GM12878 (cell line): ENCODE measurements around the gene CHST4. TPM values are rescaled to one million over a fixed set of nuclear protein-coding genes. Genes with fewer than 3 reads are reported as not detected.

Experiments used
- ATAC-seq: fragments of 200-7000 bp; cut with Tn5 transposase; 3 replicates; pipeline ENCODE4 v1.9.1; 2020; ENCODE audit warnings: mild to moderate bottlenecking, moderate library complexity
- BruUV-seq: library from RNA; stranded (reverse); fragments of 400-500 nt; replicated peaks from 2 replicates; lab custom pipeline; 2021; lab: Mats Ljungman, UMichigan
- CTCF ChIA-PET: fragments of 300-600 bp; sonication (Branson Sonifier 250); formaldehyde crosslinking; extraction: SDS; loops from one replicate; lab custom pipeline; 2021; ENCODE audit warnings: inconsistent platforms; lab: Yijun Ruan, JAX
- POLR2A ChIA-PET: fragments of 350-600 bp; formaldehyde crosslinking; extraction: SDS; loops from one replicate; lab custom pipeline; 2021; ENCODE audit warnings: inconsistent platforms; lab: Charles Lee
- RAD21 ChIA-PET: fragments of 300-600 bp; sonication (Branson Sonifier 250); formaldehyde crosslinking; loops from one replicate; lab custom pipeline; 2023; ENCODE audit warnings: antibody characterized with exemption; ENCODE audit not compliant: unreplicated experiment; lab: Charles Lee
- SMC1A ChIA-PET: fragments of 300-600 bp; sonication (Branson Sonifier 250); formaldehyde crosslinking; loops from one replicate; lab custom pipeline; 2023; ENCODE audit not compliant: unreplicated experiment, uncharacterized antibody; lab: Charles Lee
- DNase-seq: peaks from one replicate; pipeline ENCODE4 v3.0.0-alpha.2; 2011; ENCODE audit warnings: low read depth, low spot score
- FAIRE-seq: peaks from 3 replicates; lab custom pipeline; 2011; peaks lifted over from hg19 to GRCh38; lab: Jason Lieb, UNC
- H2AFZ ChIP-seq: 2 replicates; pipeline ENCODE4 v1.6.0; 2011; ENCODE audit warnings: low read depth, low read length, control low read depth; ENCODE audit not compliant: control insufficient read depth
- H3K27ac ChIP-seq: 2 replicates; pipeline ENCODE4 v1.5.1; 2011; ENCODE audit warnings: control low read depth; ENCODE audit not compliant: control insufficient read depth, insufficient read depth
- H3K27me3 ChIP-seq, 2 experiments: replicated peaks in 1 of 2; 2 replicates each; pipeline versions ENCODE4 v1.6.0 to v1.6.1; 2011; ENCODE audit warnings: low read length in 1 of 2; ENCODE audit not compliant: control insufficient read depth in 2 of 2, insufficient read depth in 2 of 2
- H3K36me3 ChIP-seq, 2 experiments: 2 replicates each; pipeline ENCODE4 v1.5.1; 2011; ENCODE audit warnings: low read length in 1 of 2; ENCODE audit not compliant: control insufficient read depth in 2 of 2, insufficient read depth in 2 of 2
- H3K4me1 ChIP-seq: 2 replicates; pipeline ENCODE4 v1.6.1; 2011; ENCODE audit warnings: mild to moderate bottlenecking, low read length, moderate library complexity, mixed read lengths; ENCODE audit not compliant: control insufficient read depth, insufficient read depth
- H3K4me2 ChIP-seq: 2 replicates; pipeline ENCODE4 v1.6.0; 2011; ENCODE audit warnings: control low read depth; ENCODE audit not compliant: control insufficient read depth, insufficient read depth
- H3K4me3 ChIP-seq: fragments of 200-600 bp; sonication (generic); 2 replicates; pipeline ENCODE4 v1.5.1; 2016
- H3K79me2 ChIP-seq: 2 replicates; pipeline ENCODE4 v1.6.0; 2011; ENCODE audit warnings: low read length; ENCODE audit not compliant: control insufficient read depth, insufficient read depth
- H3K9ac ChIP-seq: 2 replicates; pipeline ENCODE4 v1.8.0; 2011; ENCODE audit warnings: low read length, control low read depth, mixed read lengths; ENCODE audit not compliant: control insufficient read depth, insufficient read depth
- H3K9me3 ChIP-seq: replicated peaks from 3 replicates; pipeline ENCODE4 v1.5.1; 2011; ENCODE audit warnings: mild to moderate bottlenecking, low read length; ENCODE audit not compliant: control insufficient read depth, insufficient read depth
- H4K20me1 ChIP-seq: 2 replicates; pipeline ENCODE4 v1.6.0; 2011; ENCODE audit not compliant: control insufficient read depth, insufficient read depth
- ASH2L ChIP-seq: fragments of 300-600, 200-600 bp; sonication (generic); IDR thresholded peaks from 2 replicates; pipeline ENCODE4 v1.6.1; 2017; ENCODE audit warnings: low read depth, mild to moderate bottlenecking, borderline replicate concordance
- MYC ChIP-seq: IDR thresholded peaks from 2 replicates; pipeline ENCODE4 v1.6.1; 2011; ENCODE audit warnings: mild to moderate bottlenecking, low read length, moderate library complexity, inconsistent platforms; ENCODE audit not compliant: insufficient read depth, insufficient replicate concordance, insufficient read length, severe bottlenecking
- NR2C1 ChIP-seq: fragments of 450-650 bp; IDR thresholded peaks from 2 replicates; pipeline ENCODE4 v1.6.1; 2017; ENCODE audit warnings: antibody characterized with exemption, mild to moderate bottlenecking, moderate library complexity
- POLR2AphosphoS5 ChIP-seq: IDR thresholded peaks from 2 replicates; pipeline ENCODE4 v1.6.1; 2011; ENCODE audit warnings: mild to moderate bottlenecking, low read length, inconsistent platforms
- SREBF2 ChIP-seq: IDR thresholded peaks from 2 replicates; pipeline ENCODE4 v1.6.1; 2012; ENCODE audit warnings: mild to moderate bottlenecking, low read length
- STAT1 ChIP-seq: fragments of 450-650 bp; conservative IDR thresholded peaks from 2 replicates; pipeline ENCODE4 v1.6.1; 2014; ENCODE audit warnings: antibody characterized with exemption, mild to moderate bottlenecking
- ZNF207 ChIP-seq: fragments of 450-650 bp; IDR thresholded peaks from 2 replicates; pipeline ENCODE4 v1.6.1; 2014; ENCODE audit warnings: antibody characterized with exemption, mild to moderate bottlenecking, borderline replicate concordance
- WGBS: methylation state at CpG from one replicate; pipeline ENCODE4 v1.1.6; 2016; ENCODE audit warnings: low lambda C conversion rate; ENCODE audit not compliant: insufficient replicate concordance, insufficient coverage; ENCODE audit errors: missing lambda C conversion rate; 5-methylcytosine and 5-hydroxymethylcytosine counted together
- in situ Hi-C: fragments of 300-500 bp; cut with MboI; formaldehyde crosslinking; loops from 9 replicates; pipeline ENCODE4 v1.14.3; 2018; ENCODE audit warnings: mixed read lengths
- intact Hi-C: fragments of 100-400 bp; cut with micrococcal nuclease; formaldehyde crosslinking; loops from one replicate; pipeline ENCODE4 v1.14.2; 2022; ENCODE audit not compliant: unreplicated experiment
- polyA plus RNA-seq, 11 experiments: library from polyadenylated mRNA; depleted of rRNA in 4 of 11; unstranded in 6 of 11; stranded (reverse) in 5 of 11; fragments of >200 nt; fragmentation: Nextera tagmentation in 4 of 11; fragmentation: Illumina TruSeq in 1 of 11; extraction: Ambion mirVana in 4 of 11; extraction: Trizol in 1 of 11; gene quantifications; 1 replicate in 1 of 11; 2 replicates in 10 of 11; pipeline versions ENCODE4 v1.2.1 to v1.2.3, GENCODE V29; 2011 to 2016; ENCODE audit warnings: inconsistent platforms in 2 of 11, missing spikeins in 2 of 11, low read depth in 1 of 11
- total RNA-seq, 4 experiments: library from RNA; depleted of rRNA in 3 of 4; stranded (reverse); fragments of >200 nt in 3 of 4; fragmentation: Illumina TruSeq in 1 of 4; extraction: Trizol in 1 of 4; gene quantifications; 2 replicates each; pipeline versions ENCODE4 v1.2.1 to v1.2.3, GENCODE V29; 2013 to 2021
- TF ChIP-seq, protein P1 (sequence below): fragments of 450-650 bp; IDR thresholded peaks from 2 replicates; pipeline ENCODE4 v1.6.1; 2017; ENCODE audit warnings: mild to moderate bottlenecking, moderate library complexity
- TF ChIP-seq, protein P2 (sequence below): IDR thresholded peaks from 2 replicates; pipeline ENCODE4 v1.6.1; 2011; ENCODE audit warnings: low read depth, mild to moderate bottlenecking, low read length, moderate library complexity, borderline replicate concordance; ENCODE audit errors: extremely low read depth
- TF ChIP-seq, protein P3 (sequence below), 3 experiments: IDR thresholded peaks in 2 of 3; conservative IDR thresholded peaks in 1 of 3; 2 replicates each; pipeline ENCODE4 v1.5.1; 2011; ENCODE audit warnings: low read depth in 3 of 3, low read length in 3 of 3, mild to moderate bottlenecking in 3 of 3, control low read depth in 2 of 3, moderate library complexity in 2 of 3, inconsistent platforms in 1 of 3, mixed read lengths in 1 of 3; ENCODE audit not compliant: control insufficient read depth in 2 of 3, insufficient read depth in 1 of 3; ENCODE audit errors: extremely low read depth in 1 of 3

Gene CHST4
- total and polyA plus RNA-seq, 10 of the 15 experiments (the other 5 are each of a cell fraction or from before 2014, with no cell fraction given), result 0.10 to 1.7 (median 0.79) TPM

GRCh38 chr16:71524566-71525553 lies 1.4 kb upstream of the CHST4 start:
- H3K27me3 ChIP-seq, result no peaks in the 10 kb centered on the region; a peak in 2 of 4 replicates
- CTCF ChIA-PET, result interaction anchor here (1.5 to 3.1 kb wide), 3 partner anchors 14 to 86 kb away, joined by 3 to 20 read pairs (median 17); no protein-coding TSS in a partner anchor
- no peak for DNase-seq
- intact Hi-C loops, result no loop called here
- TF ChIP-seq STAT1 (no peak), MYC (no peak), NR2C1 (no peak), SREBF2 (no peak), ZNF207 (no peak), ASH2L (no peak), POLR2AphosphoS5 (no peak)
- TF ChIP-seq, protein P1, sequence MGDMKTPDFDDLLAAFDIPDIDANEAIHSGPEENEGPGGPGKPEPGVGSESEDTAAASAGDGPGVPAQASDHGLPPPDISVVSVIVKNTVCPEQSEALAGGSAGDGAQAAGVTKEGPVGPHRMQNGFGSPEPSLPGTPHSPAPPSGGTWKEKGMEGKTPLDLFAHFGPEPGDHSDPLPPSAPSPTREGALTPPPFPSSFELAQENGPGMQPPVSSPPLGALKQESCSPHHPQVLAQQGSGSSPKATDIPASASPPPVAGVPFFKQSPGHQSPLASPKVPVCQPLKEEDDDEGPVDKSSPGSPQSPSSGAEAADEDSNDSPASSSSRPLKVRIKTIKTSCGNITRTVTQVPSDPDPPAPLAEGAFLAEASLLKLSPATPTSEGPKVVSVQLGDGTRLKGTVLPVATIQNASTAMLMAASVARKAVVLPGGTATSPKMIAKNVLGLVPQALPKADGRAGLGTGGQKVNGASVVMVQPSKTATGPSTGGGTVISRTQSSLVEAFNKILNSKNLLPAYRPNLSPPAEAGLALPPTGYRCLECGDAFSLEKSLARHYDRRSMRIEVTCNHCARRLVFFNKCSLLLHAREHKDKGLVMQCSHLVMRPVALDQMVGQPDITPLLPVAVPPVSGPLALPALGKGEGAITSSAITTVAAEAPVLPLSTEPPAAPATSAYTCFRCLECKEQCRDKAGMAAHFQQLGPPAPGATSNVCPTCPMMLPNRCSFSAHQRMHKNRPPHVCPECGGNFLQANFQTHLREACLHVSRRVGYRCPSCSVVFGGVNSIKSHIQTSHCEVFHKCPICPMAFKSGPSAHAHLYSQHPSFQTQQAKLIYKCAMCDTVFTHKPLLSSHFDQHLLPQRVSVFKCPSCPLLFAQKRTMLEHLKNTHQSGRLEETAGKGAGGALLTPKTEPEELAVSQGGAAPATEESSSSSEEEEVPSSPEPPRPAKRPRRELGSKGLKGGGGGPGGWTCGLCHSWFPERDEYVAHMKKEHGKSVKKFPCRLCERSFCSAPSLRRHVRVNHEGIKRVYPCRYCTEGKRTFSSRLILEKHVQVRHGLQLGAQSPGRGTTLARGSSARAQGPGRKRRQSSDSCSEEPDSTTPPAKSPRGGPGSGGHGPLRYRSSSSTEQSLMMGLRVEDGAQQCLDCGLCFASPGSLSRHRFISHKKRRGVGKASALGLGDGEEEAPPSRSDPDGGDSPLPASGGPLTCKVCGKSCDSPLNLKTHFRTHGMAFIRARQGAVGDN, result no peak
- TF ChIP-seq, protein P2, sequence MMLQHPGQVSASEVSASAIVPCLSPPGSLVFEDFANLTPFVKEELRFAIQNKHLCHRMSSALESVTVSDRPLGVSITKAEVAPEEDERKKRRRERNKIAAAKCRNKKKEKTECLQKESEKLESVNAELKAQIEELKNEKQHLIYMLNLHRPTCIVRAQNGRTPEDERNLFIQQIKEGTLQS, result no peak
- TF ChIP-seq, protein P3, sequence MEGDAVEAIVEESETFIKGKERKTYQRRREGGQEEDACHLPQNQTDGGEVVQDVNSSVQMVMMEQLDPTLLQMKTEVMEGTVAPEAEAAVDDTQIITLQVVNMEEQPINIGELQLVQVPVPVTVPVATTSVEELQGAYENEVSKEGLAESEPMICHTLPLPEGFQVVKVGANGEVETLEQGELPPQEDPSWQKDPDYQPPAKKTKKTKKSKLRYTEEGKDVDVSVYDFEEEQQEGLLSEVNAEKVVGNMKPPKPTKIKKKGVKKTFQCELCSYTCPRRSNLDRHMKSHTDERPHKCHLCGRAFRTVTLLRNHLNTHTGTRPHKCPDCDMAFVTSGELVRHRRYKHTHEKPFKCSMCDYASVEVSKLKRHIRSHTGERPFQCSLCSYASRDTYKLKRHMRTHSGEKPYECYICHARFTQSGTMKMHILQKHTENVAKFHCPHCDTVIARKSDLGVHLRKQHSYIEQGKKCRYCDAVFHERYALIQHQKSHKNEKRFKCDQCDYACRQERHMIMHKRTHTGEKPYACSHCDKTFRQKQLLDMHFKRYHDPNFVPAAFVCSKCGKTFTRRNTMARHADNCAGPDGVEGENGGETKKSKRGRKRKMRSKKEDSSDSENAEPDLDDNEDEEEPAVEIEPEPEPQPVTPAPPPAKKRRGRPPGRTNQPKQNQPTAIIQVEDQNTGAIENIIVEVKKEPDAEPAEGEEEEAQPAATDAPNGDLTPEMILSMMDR (IDR thresholded peaks at IDR 0.05 in 2 of 3, conservative IDR thresholded peaks at IDR 0.05 in 1 of 3; ENCODE audit: control insufficient read depth in 2 of 3, extremely low read depth in 1 of 3, insufficient read depth in 1 of 3, low read depth in 3 of 3, low read length in 3 of 3), result no peak
- TF ChIP-seq, all 136 proteins: peak for 0
- POLR2A ChIA-PET, result no interaction called here
- Histone ChIP-seq H3K4me1 (no peaks in the 10 kb centered on the region; the same call in 1 of the 2 replicates), H3K36me3 (no peaks in the 10 kb centered on the region), H3K9ac (no peak overlapping the region), H2AFZ (no peak overlapping the region), H3K4me2 (no peak overlapping the region), H3K27ac (no peak overlapping the region), H3K9me3 (no peaks in the 10 kb centered on the region), H3K4me3 (no peak overlapping the region), H4K20me1 (no peaks in the 10 kb centered on the region), H3K79me2 (no peaks in the 10 kb centered on the region)
- RAD21 ChIA-PET, result interaction anchor here (0.5 kb wide), 1 partner anchor 87 kb away, joined by 4 read pairs; no protein-coding TSS in a partner anchor
- FAIRE-seq, result no peak
- SMC1A ChIA-PET, result interaction anchor here (1.7 to 2.7 kb wide), 3 partner anchors 14 to 86 kb away, joined by 3 to 12 read pairs (median 10); no protein-coding TSS in a partner anchor
- BruUV-seq, result no TSS peak
- in situ Hi-C loops, result no loop called here
- ATAC-seq, result no peak
- WGBS, result 46% methylated on average over 16 of the region's 16 CpGs
